ENCODE data around the gene CRYL1.

The CRYL1 gene

DNA sequence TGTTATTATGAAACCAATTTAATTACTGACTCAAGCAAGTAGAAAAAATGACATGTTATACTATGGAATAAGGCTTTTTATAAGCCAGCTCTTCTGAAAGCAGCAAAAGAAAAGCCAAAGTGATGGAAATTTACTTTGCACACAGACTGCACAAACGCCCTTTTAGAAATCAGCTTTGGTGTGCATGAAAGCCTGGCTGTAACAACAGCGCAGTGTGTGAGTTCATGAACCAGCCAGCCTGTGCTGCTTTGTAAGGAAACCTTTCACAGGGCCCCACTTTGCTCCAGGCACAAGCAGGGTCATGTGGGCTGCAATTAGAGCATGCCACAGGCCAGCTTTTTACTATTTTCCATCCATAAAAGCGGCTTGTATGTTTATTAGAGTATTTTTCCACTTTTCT is 27.7 kb upstream of the CRYL1 start:
- TF ChIP-seq CTCF (IDR thresholded peaks at IDR 0.05; ENCODE audit: insufficient read depth, low read length, poor library complexity, severe bottlenecking) = no peak
- no peak for TF ChIP-seq EZH2phosphoT487 (conservative IDR thresholded peaks at IDR 0.05; ENCODE audit: low read length)
- H3K9ac ChIP-seq (ENCODE audit: low read length) = no peak overlapping the region
- no peaks in the 10 kb centered on the region for H3F3A ChIP-seq (ENCODE audit: insufficient read depth)
- no peaks in the 10 kb centered on the region for H3K27me3 ChIP-seq (ENCODE audit: low read length)
- H3K4me3 ChIP-seq (ENCODE audit: insufficient read depth, low read length, poor library complexity, severe bottlenecking) = no peak overlapping the region
- H3K27ac ChIP-seq (ENCODE audit: low read depth, low read length) = no peak overlapping the region
- H3K79me2 ChIP-seq (ENCODE audit: insufficient read depth, low read length) = no peaks in the 10 kb centered on the region
- H2AFZ ChIP-seq (ENCODE audit: low read depth, low read length, severe bottlenecking) = no peak overlapping the region
- H4K20me1 ChIP-seq (ENCODE audit: low read depth, low read length) = no peaks in the 10 kb centered on the region
- H3K4me2 ChIP-seq (ENCODE audit: low read depth, low read length, poor library complexity, severe bottlenecking) = no peak overlapping the region
- no peaks in the 10 kb centered on the region for H3K9me3 ChIP-seq (ENCODE audit: insufficient read depth, low read length)
- no peaks in the 10 kb centered on the region for H3K36me3 ChIP-seq (ENCODE audit: low read length)
- H3K9me2 ChIP-seq (replicated peaks; ENCODE audit: insufficient read depth, low read length) = no peaks in the 10 kb centered on the region

GRCh38 chr13:20550799-20551198 is 25.1 kb upstream of the CRYL1 start:
- Histone ChIP-seq H2AFZ (ENCODE audit: low read depth, low read length, severe bottlenecking) (no peak overlapping the region), H3F3A (ENCODE audit: insufficient read depth) (no peaks in the 10 kb centered on the region), H3K9ac (ENCODE audit: low read length) (no peak overlapping the region), H3K27me3 (ENCODE audit: low read length) (no peaks in the 10 kb centered on the region), H3K9me3 (ENCODE audit: insufficient read depth, low read length) (no peaks in the 10 kb centered on the region), H3K79me2 (ENCODE audit: insufficient read depth, low read length) (no peaks in the 10 kb centered on the region), H3K9me2 (replicated peaks; ENCODE audit: insufficient read depth, low read length) (no peaks in the 10 kb centered on the region), H3K27ac (ENCODE audit: low read depth, low read length) (no peak overlapping the region), H4K20me1 (ENCODE audit: low read depth, low read length) (no peaks in the 10 kb centered on the region), H3K4me2 (ENCODE audit: low read depth, low read length, poor library complexity, severe bottlenecking) (no peak overlapping the region), H3K36me3 (ENCODE audit: low read length) (no peaks in the 10 kb centered on the region), H3K4me3 (ENCODE audit: insufficient read depth, low read length, poor library complexity, severe bottlenecking) (no peak overlapping the region)
- TF ChIP-seq EZH2phosphoT487 (conservative IDR thresholded peaks at IDR 0.05; ENCODE audit: low read length) = no peak
- TF ChIP-seq CTCF (IDR thresholded peaks at IDR 0.05; ENCODE audit: insufficient read depth, low read length, poor library complexity, severe bottlenecking) = no peak

GRCh38 chr13:20547479-20547908 is 21.8 kb upstream of the CRYL1 start:
- Histone ChIP-seq H3K9ac (ENCODE audit: low read length) (no peak overlapping the region), H3F3A (ENCODE audit: insufficient read depth) (no peaks in the 10 kb centered on the region), H3K27ac (ENCODE audit: low read depth, low read length) (no peak overlapping the region), H3K36me3 (ENCODE audit: low read length) (no peaks in the 10 kb centered on the region), H3K9me3 (ENCODE audit: insufficient read depth, low read length) (no peaks in the 10 kb centered on the region), H3K4me2 (ENCODE audit: low read depth, low read length, poor library complexity, severe bottlenecking) (no peak overlapping the region), H2AFZ (ENCODE audit: low read depth, low read length, severe bottlenecking) (no peak overlapping the region), H4K20me1 (ENCODE audit: low read depth, low read length) (no peaks in the 10 kb centered on the region), H3K27me3 (ENCODE audit: low read length) (no peaks in the 10 kb centered on the region), H3K4me3 (ENCODE audit: insufficient read depth, low read length, poor library complexity, severe bottlenecking) (no peak overlapping the region), H3K79me2 (ENCODE audit: insufficient read depth, low read length) (no peaks in the 10 kb centered on the region), H3K9me2 (replicated peaks; ENCODE audit: insufficient read depth, low read length) (no peaks in the 10 kb centered on the region)
- no peak for TF ChIP-seq EZH2phosphoT487 (conservative IDR thresholded peaks at IDR 0.05; ENCODE audit: low read length)
- no peak for TF ChIP-seq CTCF (IDR thresholded peaks at IDR 0.05; ENCODE audit: insufficient read depth, low read length, poor library complexity, severe bottlenecking)

Data from SU-DHL-6 (cell line).